GM12872 (cell line): ENCODE data around the gene ZNF317.

ENCODE experiments used
- TF ChIP-seq, protein P1 (sequence below): IDR thresholded peaks from 3 replicates; pipeline ENCODE4 v1.5.1; 2011; ENCODE audit warnings: low read depth, mild to moderate bottlenecking, low read length, moderate library complexity; ENCODE audit not compliant: insufficient read depth

ZNF317 gene

DNA sequence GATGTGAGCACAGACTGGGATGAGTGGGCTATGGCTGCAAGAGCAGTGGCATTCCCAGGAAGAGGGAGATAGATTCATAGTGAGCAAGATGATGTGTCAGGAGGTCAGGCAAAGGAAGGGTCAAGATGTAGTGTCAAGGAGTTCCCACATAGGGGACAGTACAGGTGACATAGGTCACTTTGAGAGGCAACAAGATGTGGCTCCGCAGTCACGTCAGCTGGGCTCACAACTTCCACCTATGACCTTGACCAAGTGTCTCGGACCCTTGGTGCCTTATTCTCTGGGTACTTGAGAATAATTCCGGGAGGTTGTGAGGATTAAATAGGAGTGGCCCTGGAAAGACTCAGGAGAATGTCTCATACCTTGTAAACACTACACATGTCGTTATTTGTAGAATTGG, 10.5 kb downstream of the ZNF317 start:
- TF ChIP-seq, protein P1, sequence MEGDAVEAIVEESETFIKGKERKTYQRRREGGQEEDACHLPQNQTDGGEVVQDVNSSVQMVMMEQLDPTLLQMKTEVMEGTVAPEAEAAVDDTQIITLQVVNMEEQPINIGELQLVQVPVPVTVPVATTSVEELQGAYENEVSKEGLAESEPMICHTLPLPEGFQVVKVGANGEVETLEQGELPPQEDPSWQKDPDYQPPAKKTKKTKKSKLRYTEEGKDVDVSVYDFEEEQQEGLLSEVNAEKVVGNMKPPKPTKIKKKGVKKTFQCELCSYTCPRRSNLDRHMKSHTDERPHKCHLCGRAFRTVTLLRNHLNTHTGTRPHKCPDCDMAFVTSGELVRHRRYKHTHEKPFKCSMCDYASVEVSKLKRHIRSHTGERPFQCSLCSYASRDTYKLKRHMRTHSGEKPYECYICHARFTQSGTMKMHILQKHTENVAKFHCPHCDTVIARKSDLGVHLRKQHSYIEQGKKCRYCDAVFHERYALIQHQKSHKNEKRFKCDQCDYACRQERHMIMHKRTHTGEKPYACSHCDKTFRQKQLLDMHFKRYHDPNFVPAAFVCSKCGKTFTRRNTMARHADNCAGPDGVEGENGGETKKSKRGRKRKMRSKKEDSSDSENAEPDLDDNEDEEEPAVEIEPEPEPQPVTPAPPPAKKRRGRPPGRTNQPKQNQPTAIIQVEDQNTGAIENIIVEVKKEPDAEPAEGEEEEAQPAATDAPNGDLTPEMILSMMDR = no peak

GRCh38 chr19:9151367-9151766, 11.2 kb downstream of the ZNF317 start:
- TF ChIP-seq, protein P1 = no peak

- TF ChIP-seq, protein P1 = no peak
These were observed 15.4 kb downstream of the ZNF317 start for GRCh38 chr19:9155591-9155990.

- TF ChIP-seq, protein P1 = no peak
These were observed 16.1 kb downstream of the ZNF317 start for GRCh38 chr19:9156304-9156703.

- TF ChIP-seq, protein P1 = no peak
These were observed 19.7 kb downstream of the ZNF317 start for GRCh38 chr19:9159891-9160290.

- TF ChIP-seq, protein P1 = no peak
These were observed 21.2 kb downstream of the ZNF317 start for GRCh38 chr19:9161427-9161826.

DNA sequence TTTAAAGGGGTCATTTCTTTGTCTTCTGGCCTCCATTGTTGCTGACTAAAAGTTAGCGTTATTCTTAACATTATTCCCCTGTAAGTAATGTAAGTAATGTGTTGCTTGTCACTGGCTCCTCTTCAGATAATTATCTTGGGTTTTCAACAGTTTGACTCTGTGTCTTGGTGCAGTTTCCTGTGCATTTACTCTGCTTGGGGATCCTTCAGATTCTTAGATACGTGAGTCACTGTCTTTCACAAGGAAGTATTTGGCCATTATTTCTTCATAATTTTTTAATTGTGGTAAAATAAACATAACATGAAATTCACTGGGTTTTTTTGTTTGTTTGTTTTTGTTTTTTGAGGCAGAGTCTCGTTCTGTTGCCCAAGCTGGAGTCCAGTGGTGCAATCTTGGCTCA, 25.1 kb downstream of the ZNF317 start:
- TF ChIP-seq, protein P1 = no peak

- TF ChIP-seq, protein P1 = no peak
These were observed 26.6 kb downstream of the ZNF317 start for GRCh38 chr19:9166846-9167245.
